LNCaP clone FGC (cell line): ENCODE results near the gene RALGPS1.

Experiments
- DNase-seq: peaks from one replicate; pipeline ENCODE4 v3.0.0-alpha.2; 2011; ENCODE audit warnings: low read depth
- H3K4me3 ChIP-seq: 2 replicates; pipeline ENCODE4 v1.5.1; 2011; ENCODE audit warnings: mild to moderate bottlenecking, low read depth, low read length, control low read depth
- CTCF ChIP-seq: IDR thresholded peaks from 2 replicates; pipeline ENCODE4 v1.5.1; 2012; ENCODE audit warnings: mild to moderate bottlenecking; ENCODE audit not compliant: control insufficient read depth, insufficient read depth; ENCODE audit errors: extremely low read depth

Gene RALGPS1

GRCh38 chr9:127213859-127214258 is 299.3 kb downstream of the RALGPS1 start:
- no peak for DNase-seq
- H3K4me3 ChIP-seq, result no peak overlapping the region
- no peak for TF ChIP-seq CTCF

- TF ChIP-seq CTCF, result peak; percentile 77
- DNase-seq, result peak; percentile 42
- no peak overlapping the region for H3K4me3 ChIP-seq
Observed at GRCh38 chr9:127214421-127215267, 300.1 kb downstream of the RALGPS1 start.

- no peak for TF ChIP-seq CTCF
- H3K4me3 ChIP-seq, result no peak overlapping the region
- DNase-seq, result no peak
Observed at GRCh38 chr9:127215268-127216209, 301.0 kb downstream of the RALGPS1 start.

GRCh38 chr9:127216210-127216887 is 301.8 kb downstream of the RALGPS1 start:
- DNase-seq, result no peak
- no peak for TF ChIP-seq CTCF
- H3K4me3 ChIP-seq, result no peak overlapping the region

GRCh38 chr9:127216888-127217217 is 302.3 kb downstream of the RALGPS1 start:
- TF ChIP-seq CTCF, result no peak
- DNase-seq, result no peak
- no peak overlapping the region for H3K4me3 ChIP-seq

GRCh38 chr9:127218818-127219217 is 304.2 kb downstream of the RALGPS1 start:
- TF ChIP-seq CTCF, result no peak
- no peak overlapping the region for H3K4me3 ChIP-seq
- DNase-seq, result no peak
